ENCODE measurements around the gene ADTRP.

ADTRP gene

DNA sequence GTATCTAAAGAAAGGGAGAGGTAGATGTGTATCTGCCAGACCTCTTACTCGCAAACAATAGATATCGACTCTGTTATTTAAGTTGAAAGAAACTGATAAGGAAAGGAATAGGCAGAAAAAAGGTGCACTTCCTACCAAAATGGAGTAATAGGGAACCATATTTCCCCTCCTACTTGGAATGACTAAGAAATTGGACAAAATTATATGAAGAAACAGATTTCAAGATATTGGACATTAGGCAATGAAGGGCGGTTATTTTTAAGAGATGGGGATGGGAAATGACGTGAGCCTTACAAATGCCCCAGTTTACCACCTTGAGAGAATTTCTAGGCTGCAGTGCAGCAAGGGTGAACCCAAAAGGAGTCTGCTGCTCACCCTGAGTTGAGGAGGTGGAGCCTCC is 108.9 kb downstream of the ADTRP start:
- H3K4me3 ChIP-seq (ENCODE audit: low read depth, low read length): no peak overlapping the region
- no peak for DNase-seq (ENCODE audit: low read depth)
- TF ChIP-seq, protein P1, sequence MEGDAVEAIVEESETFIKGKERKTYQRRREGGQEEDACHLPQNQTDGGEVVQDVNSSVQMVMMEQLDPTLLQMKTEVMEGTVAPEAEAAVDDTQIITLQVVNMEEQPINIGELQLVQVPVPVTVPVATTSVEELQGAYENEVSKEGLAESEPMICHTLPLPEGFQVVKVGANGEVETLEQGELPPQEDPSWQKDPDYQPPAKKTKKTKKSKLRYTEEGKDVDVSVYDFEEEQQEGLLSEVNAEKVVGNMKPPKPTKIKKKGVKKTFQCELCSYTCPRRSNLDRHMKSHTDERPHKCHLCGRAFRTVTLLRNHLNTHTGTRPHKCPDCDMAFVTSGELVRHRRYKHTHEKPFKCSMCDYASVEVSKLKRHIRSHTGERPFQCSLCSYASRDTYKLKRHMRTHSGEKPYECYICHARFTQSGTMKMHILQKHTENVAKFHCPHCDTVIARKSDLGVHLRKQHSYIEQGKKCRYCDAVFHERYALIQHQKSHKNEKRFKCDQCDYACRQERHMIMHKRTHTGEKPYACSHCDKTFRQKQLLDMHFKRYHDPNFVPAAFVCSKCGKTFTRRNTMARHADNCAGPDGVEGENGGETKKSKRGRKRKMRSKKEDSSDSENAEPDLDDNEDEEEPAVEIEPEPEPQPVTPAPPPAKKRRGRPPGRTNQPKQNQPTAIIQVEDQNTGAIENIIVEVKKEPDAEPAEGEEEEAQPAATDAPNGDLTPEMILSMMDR (IDR thresholded peaks at IDR 0.05; ENCODE audit: low read depth, low read length, missing control alignments): no peak

DNA sequence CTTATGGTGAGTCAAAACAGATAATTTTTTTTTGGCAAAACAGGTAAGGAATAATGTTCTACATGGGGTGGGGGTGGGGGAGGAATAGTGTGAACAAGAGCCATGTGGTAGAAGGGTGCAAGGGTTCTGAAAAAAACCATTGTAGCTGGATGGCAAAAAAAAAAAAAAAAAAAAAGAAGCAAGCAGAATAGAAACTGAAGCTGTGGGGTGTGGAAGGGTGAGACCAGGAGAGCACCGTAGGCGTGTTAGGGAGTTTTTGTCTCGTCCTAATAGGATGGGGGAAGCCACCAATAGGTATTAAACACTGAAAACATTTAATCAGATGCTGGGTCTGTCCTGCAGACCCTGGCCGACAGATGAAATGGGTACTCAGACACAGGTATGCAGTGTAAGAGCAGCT is 110.1 kb downstream of the ADTRP start:
- TF ChIP-seq, protein P1 (IDR thresholded peaks at IDR 0.05; ENCODE audit: low read depth, low read length, missing control alignments): no peak
- no peak for DNase-seq (ENCODE audit: low read depth)
- H3K4me3 ChIP-seq (ENCODE audit: low read depth, low read length): no peak overlapping the region

DNA sequence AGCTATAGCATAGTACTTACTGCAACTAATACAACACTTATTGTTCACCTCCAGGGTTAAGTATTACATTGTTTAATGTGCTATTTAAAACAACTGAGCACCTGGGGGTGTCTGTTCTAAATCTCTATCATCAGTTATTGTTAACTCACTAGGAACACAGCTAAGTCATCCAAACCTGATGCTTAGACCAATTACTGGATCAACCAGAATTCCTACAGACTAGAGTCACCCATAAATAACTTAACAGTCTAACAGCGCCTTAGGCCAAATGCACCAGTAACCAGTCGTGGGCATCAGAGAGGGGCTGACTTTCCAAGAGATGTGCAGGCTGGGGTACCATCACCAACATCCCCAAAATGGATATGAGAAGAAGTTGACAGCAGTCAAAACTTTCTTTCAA is 110.7 kb downstream of the ADTRP start:
- TF ChIP-seq, protein P1 (IDR thresholded peaks at IDR 0.05; ENCODE audit: low read depth, low read length, missing control alignments): no peak
- no peak overlapping the region for H3K4me3 ChIP-seq (ENCODE audit: low read depth, low read length)
- DNase-seq (ENCODE audit: low read depth): no peak

DNA sequence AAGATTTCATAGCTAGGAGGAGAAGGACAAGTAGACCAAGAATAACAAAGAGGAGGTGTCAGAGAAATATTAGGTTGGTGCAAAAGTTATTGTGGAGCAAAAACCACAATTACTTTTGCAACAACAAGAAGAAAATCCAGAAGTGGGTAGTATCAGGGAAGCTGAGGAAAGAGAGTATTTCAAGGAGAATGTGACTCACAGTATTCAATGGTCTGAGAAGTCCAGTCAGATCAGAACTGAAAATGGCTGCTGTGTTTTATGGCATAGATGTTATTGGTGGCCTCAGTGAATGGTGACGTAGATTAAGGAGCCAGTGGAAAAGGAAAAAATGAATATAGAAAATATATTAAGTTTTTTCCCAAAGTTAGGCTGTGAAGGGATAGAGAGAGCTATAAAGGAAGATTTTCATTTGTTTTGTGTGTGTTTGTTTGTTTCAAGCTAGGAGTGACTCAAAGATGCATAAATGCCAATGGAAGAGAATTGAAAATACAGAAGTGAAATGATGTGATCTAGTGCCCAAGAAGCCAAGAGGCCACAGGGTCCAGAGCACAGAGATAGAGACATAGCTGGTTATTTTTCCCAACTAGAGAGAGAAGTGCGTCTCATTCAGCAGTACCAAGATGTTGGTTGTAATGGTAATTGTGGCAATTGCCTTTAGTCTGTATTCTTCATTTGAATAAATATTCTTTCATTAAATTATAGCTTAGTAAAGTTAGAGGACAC is 112.8 kb downstream of the ADTRP start:
- DNase-seq (ENCODE audit: low read depth): no peak
- TF ChIP-seq, protein P1 (IDR thresholded peaks at IDR 0.05; ENCODE audit: low read depth, low read length, missing control alignments): no peak
- H3K4me3 ChIP-seq (ENCODE audit: low read depth, low read length): no peak overlapping the region

Measured in GM12864 (cell line).